Activated CD8-positive, alpha-beta memory T cell treated with anti-CD3 and anti-CD28 coated beads for 36 hours (primary cell): Measurements from ENCODE around the gene RIC1. TPM values are rescaled to one million over a fixed set of nuclear protein-coding genes. Genes with fewer than 3 reads are reported as not detected.
"Not testable (repeated sequence)": the region's sequence is repeated elsewhere in the genome, so short reads cannot be mapped to it uniquely, and the experiment has no call there.

Experiments used
- CTCF ChIA-PET: fragments of 350-600 bp; sonication (Branson Sonifier 250); formaldehyde crosslinking; loops from one replicate; lab custom pipeline; 2021; ENCODE audit warnings: antibody characterized with exemption; lab: Charles Lee
- POLR2A ChIA-PET: fragments of 350-600 bp; sonication (Branson Sonifier 250); formaldehyde crosslinking; loops from one replicate; lab custom pipeline; 2021; ENCODE audit warnings: antibody characterized with exemption; lab: Charles Lee
- total RNA-seq, 2 experiments: library from RNA; stranded (reverse); gene quantifications; one replicate each; pipeline ENCODE4 v1.2.3, GENCODE V29; 2021

RIC1 gene
- total RNA-seq, 2 experiments from 2014 or later, result 13.4 to 15.2 TPM

GRCh38 chr9:5712651-5713390 is 83.9 kb downstream of the RIC1 start:
- CTCF ChIA-PET, result no interaction called here
- POLR2A ChIA-PET, result no interaction called here

GRCh38 chr9:5714501-5715401 is 85.8 kb downstream of the RIC1 start:
- ChIA-PET CTCF (no interaction called here), POLR2A (no interaction called here)

GRCh38 chr9:5715548-5716127 is 86.7 kb downstream of the RIC1 start:
- CTCF ChIA-PET, result no interaction called here
- POLR2A ChIA-PET, result no interaction called here

GRCh38 chr9:5717434-5717833 is 88.5 kb downstream of the RIC1 start:
- POLR2A ChIA-PET, CTCF ChIA-PET: not testable (repeated sequence)

GRCh38 chr9:5718296-5719032 is 89.6 kb downstream of the RIC1 start:
- CTCF ChIA-PET, result no interaction called here
- POLR2A ChIA-PET, result no interaction called here

- ChIA-PET CTCF (no interaction called here), POLR2A (no interaction called here)
Measured at GRCh38 chr9:5719100-5719926, 90.4 kb downstream of the RIC1 start.

GRCh38 chr9:5720151-5720550 is 91.2 kb downstream of the RIC1 start:
- ChIA-PET POLR2A (no interaction called here), CTCF (no interaction called here)

- ChIA-PET CTCF (no interaction called here), POLR2A (no interaction called here)
Measured at GRCh38 chr9:5721279-5722087, 92.6 kb downstream of the RIC1 start.

GRCh38 chr9:5722679-5723078 is 93.8 kb downstream of the RIC1 start:
- CTCF ChIA-PET, result not testable (repeated sequence)

GRCh38 chr9:5735072-5735471 is 106.2 kb downstream of the RIC1 start:
- POLR2A ChIA-PET, result no interaction called here
- CTCF ChIA-PET, result no interaction called here

More at GRCh38 chr9:5722679-5723078, 93.8 kb downstream of the RIC1 start:
- POLR2A ChIA-PET, result interaction anchor here (0.7 kb wide), 1 partner anchor 929 kb away, joined by 3 read pairs; no protein-coding TSS in a partner anchor

GRCh38 chr9:5736563-5737346 is 107.8 kb downstream of the RIC1 start:
- ChIA-PET POLR2A (no interaction called here), CTCF (no interaction called here)

- CTCF ChIA-PET, result no interaction called here
- POLR2A ChIA-PET, result no interaction called here
Measured at GRCh38 chr9:5743109-5743508, 114.2 kb downstream of the RIC1 start.

- POLR2A ChIA-PET, result no interaction called here
- CTCF ChIA-PET, result no interaction called here
Measured at GRCh38 chr9:5748438-5748837, 119.5 kb downstream of the RIC1 start.

GRCh38 chr9:5749306-5749705 is 120.4 kb downstream of the RIC1 start:
- CTCF ChIA-PET, result interaction anchor here (0.6 kb wide), 2 partner anchors 154 to 446 kb away, joined by 3 read pairs; no protein-coding TSS in a partner anchor
- POLR2A ChIA-PET, result no interaction called here

- ChIA-PET POLR2A (no interaction called here), CTCF (no interaction called here)
Measured at GRCh38 chr9:5750569-5750968, 121.7 kb downstream of the RIC1 start.

- CTCF ChIA-PET, result no interaction called here
- POLR2A ChIA-PET, result no interaction called here
Measured at GRCh38 chr9:5756633-5757032, 127.7 kb downstream of the RIC1 start.

GRCh38 chr9:5760338-5760737 is 131.4 kb downstream of the RIC1 start:
- CTCF ChIA-PET, result no interaction called here
- POLR2A ChIA-PET, result no interaction called here
